AG09319 (cell line): ENCODE data around the gene HLCS.

ENCODE experiments used
- DNase-seq: peaks from one replicate; pipeline ENCODE4 v3.0.0-alpha.2; 2010; ENCODE audit warnings: low read depth; ENCODE audit errors: extremely low read depth
- CTCF ChIP-seq: IDR thresholded peaks from 2 replicates; pipeline ENCODE4 v1.5.1; 2011; ENCODE audit warnings: low read depth, mild to moderate bottlenecking, inconsistent platforms, low read length, moderate library complexity

HLCS gene

GRCh38 chr21:36791180-36791579 is 175.3 kb downstream of the HLCS start:
- no peak for DNase-seq
- TF ChIP-seq CTCF, result no peak

DNA sequence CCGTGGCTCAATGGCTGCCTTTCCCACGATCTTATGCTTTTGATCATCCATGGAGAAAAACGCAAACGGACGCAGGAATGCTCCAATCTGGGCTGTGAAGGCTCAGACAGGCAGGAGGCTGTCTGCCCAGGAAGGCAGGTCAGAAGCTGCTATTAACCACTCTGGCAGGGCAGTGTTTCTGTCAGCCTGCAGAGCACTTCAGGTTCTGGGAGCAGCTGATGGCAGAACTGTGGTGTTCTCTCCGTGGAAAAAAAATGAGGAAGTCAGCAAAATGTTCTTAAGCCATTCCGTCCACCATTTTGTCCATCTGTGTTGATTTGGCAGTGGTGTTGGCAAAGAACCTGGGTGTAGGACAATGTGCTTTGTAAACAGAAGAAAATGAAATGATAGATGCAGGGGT is 175.9 kb downstream of the HLCS start:
- no peak for DNase-seq
- TF ChIP-seq CTCF, result no peak

- no peak for TF ChIP-seq CTCF
Observed at GRCh38 chr21:36788120-36788638, 178.3 kb downstream of the HLCS start.

GRCh38 chr21:36786186-36786585 is 180.3 kb downstream of the HLCS start:
- DNase-seq, result no peak
- TF ChIP-seq CTCF, result no peak

More at GRCh38 chr21:36788120-36788638, 178.3 kb downstream of the HLCS start:
- DNase-seq, result no peak

DNA sequence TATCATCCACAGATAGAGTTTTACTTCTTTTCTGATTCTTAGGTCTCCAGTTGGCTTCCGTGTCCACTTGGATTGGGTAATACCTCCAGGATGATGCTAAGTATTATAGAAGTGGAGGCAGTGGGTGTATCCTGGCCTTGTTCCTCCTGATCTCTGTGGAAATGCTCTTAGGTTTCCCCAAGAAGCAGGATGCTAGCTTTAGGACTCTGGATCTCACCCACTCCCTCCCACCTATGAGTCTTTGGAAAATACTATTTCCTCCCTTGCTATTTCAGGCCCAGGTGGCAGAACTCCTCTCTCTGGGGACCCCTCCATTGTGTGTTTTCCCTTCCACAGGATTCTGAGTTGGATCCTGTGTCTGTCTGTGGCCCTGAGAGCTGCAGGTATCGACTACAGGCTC is 180.9 kb downstream of the HLCS start:
- no peak for TF ChIP-seq CTCF
- DNase-seq, result no peak

DNA sequence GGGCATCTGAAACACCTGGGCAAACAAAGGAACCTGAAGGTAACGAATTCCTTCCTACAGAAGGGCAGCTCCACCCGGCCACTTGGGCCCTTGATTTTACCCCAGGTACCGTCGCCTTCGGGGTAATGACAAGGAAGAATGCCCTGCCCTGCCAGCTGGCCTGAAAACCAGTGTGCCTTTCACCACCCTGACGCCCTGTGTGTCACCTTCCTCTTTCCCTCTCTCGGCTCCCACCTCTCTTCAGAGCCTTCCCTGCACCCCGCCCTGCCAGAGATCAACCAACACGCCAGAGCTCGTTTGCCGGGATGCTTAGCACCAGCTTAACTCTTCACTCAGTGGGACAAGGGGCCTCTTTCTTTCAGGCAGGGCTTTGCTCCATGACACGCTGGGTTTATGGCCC is 181.5 kb downstream of the HLCS start:
- TF ChIP-seq CTCF, result no peak
- DNase-seq, result no peak

DNA sequence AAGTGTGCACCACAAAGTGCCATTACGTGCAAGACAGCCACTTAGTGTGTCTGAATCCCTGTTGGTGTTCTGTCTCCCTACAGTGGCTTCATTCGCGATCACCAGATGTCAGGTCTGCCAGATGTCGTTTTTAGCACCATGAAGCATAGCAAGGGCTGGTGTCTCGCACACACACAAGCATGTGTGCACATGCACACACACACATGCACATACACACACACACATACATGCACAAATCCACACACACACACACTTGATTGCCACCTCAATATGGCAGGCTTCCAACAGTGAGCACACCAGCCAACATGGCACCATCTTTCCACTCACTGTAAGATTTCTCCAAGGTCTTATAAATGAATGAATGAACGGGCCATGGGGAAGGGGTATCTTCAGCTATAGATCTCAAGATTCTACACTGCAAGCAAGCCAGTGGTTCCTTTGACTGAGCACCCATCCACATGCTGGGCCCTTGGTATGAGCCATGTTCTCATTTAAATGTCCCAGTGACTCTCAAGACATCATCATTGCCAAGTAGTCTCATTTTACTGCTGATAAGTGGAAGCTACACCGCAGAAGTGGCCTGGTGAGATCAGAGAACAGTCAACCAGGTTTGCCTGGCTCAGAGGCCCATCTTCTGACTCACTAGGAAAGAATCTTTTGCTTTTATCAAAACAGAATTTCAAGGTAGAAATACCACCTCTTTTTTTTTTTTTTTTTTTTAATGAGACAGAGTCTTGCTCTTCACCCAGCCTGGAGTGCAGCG is 182.7 kb downstream of the HLCS start:
- TF ChIP-seq CTCF, result no peak
- DNase-seq, result no peak
